SK-N-SH (cell line): Measurements from ENCODE around the gene SPAG6. TPM values are rescaled to one million over a fixed set of nuclear protein-coding genes. Genes with fewer than 3 reads are reported as not detected.
A peak's percentile ranks its signal among the peaks of the same experiment; 100 is the strongest.

Experiments
- CTCF ChIA-PET: fragments of 300-600, 350-600 bp; formaldehyde crosslinking; extraction: SDS; loops from one replicate; lab custom pipeline; 2021; lab: Yijun Ruan, JAX
- POLR2A ChIA-PET: fragments of 350-600 bp; sonication (Branson Sonifier 250); formaldehyde crosslinking; extraction: SDS; loops from one replicate; lab custom pipeline; 2020; ENCODE audit warnings: antibody characterized with exemption, inconsistent platforms; lab: Yijun Ruan, JAX
- DNase-seq: peaks from one replicate; pipeline ENCODE4 v3.0.0; 2012
- H2AFZ ChIP-seq: fragments of 200-600 bp; sonication (generic); 2 replicates; pipeline ENCODE4 v1.8.1; 2016; ENCODE audit warnings: antibody characterized with exemption, mild to moderate bottlenecking, low read depth
- H3F3A ChIP-seq: fragments of 200-600 bp; sonication (generic); replicated peaks from 2 replicates; pipeline ENCODE3; 2016; ENCODE audit warnings: antibody characterized with exemption, mild to moderate bottlenecking; ENCODE audit not compliant: insufficient read depth
- H3K27ac ChIP-seq, 2 experiments: fragments of 200-500 bp in 1 of 2; fragments of 200-600 bp in 1 of 2; sonication (Bioruptor generic) in 1 of 2; sonication (generic), shearing (Covaris generic) in 1 of 2; 2 replicates each; pipeline versions ENCODE4 v1.5.1 to v1.6.1; 2014 to 2016; ENCODE audit warnings: low read depth in 2 of 2, inconsistent platforms in 1 of 2, low read length in 1 of 2, mild to moderate bottlenecking in 1 of 2, mixed read lengths in 1 of 2
- H3K27me3 ChIP-seq: fragments of 200-600 bp; sonication (generic), shearing (Covaris generic); 2 replicates; pipeline ENCODE4 v1.6.1; 2016; ENCODE audit warnings: mixed run types; ENCODE audit not compliant: insufficient read depth
- H3K36me3 ChIP-seq, 2 experiments: fragments of 200-500 bp in 1 of 2; fragments of 200-600 bp in 1 of 2; sonication (Bioruptor generic) in 1 of 2; sonication (generic) in 1 of 2; replicated peaks in 1 of 2; 2 replicates each; pipeline versions ENCODE3 to v1.5.1; 2014 to 2016; ENCODE audit warnings: low read length in 1 of 2, mild to moderate bottlenecking in 1 of 2; ENCODE audit not compliant: insufficient read depth in 2 of 2, control insufficient read depth in 1 of 2
- H3K4me1 ChIP-seq, 2 experiments: fragments of 200-500 bp in 1 of 2; fragments of 200-600 bp in 1 of 2; sonication (Bioruptor generic) in 1 of 2; sonication (generic), shearing (Covaris generic) in 1 of 2; 2 replicates each; pipeline versions ENCODE4 v1.5.1 to v1.6.1; 2014 to 2016; ENCODE audit warnings: low read depth in 1 of 2, low read length in 1 of 2, mixed run types in 1 of 2; ENCODE audit not compliant: insufficient read depth in 2 of 2, control insufficient read depth in 1 of 2
- H3K4me2 ChIP-seq: fragments of 200-600 bp; sonication (generic), shearing (Covaris generic); 2 replicates; pipeline ENCODE4 v1.6.1; 2017; ENCODE audit warnings: mixed run types
- H3K4me3 ChIP-seq, 2 experiments: fragments of 200-500 bp in 1 of 2; fragments of 200-600 bp in 1 of 2; sonication (Bioruptor generic) in 1 of 2; sonication (generic), shearing (Covaris generic) in 1 of 2; 2 replicates each; pipeline versions ENCODE4 v1.5.1 to v1.8.1; 2014 to 2016; ENCODE audit warnings: low read depth in 2 of 2, inconsistent platforms in 1 of 2, low read length in 1 of 2, mild to moderate bottlenecking in 1 of 2, mixed read lengths in 1 of 2, moderate library complexity in 1 of 2
- H3K79me2 ChIP-seq: fragments of 200-600 bp; sonication (generic); 2 replicates; pipeline ENCODE4 v1.8.1; 2017; ENCODE audit warnings: mild to moderate bottlenecking; ENCODE audit not compliant: insufficient read depth
- H3K9ac ChIP-seq: fragments of 200-600 bp; sonication (generic); 2 replicates; pipeline ENCODE4 v1.6.1; 2017; ENCODE audit warnings: mixed run types
- H3K9me2 ChIP-seq: fragments of 200-600 bp; sonication (generic); 2 replicates; pipeline ENCODE4 v1.6.1; 2017; ENCODE audit warnings: mixed run types
- H3K9me3 ChIP-seq: fragments of 200-600 bp; sonication (generic); 2 replicates; pipeline ENCODE4 v1.6.1; 2017; ENCODE audit warnings: mixed run types, mild to moderate bottlenecking, moderate library complexity
- H4K20me1 ChIP-seq: fragments of 200-600 bp; sonication (generic); 2 replicates; pipeline ENCODE4 v1.6.1; 2017; ENCODE audit warnings: mild to moderate bottlenecking, mixed run types; ENCODE audit not compliant: insufficient read depth
- ELF1 ChIP-seq: IDR thresholded peaks from 2 replicates; pipeline ENCODE4 v1.4.0; 2012
- EP300 ChIP-seq, 2 experiments: IDR thresholded peaks; 2 replicates each; pipeline versions ENCODE4 v1.4.0 to v1.6.1; 2012; ENCODE audit warnings: borderline replicate concordance in 1 of 2, low read depth in 1 of 2, low read length in 1 of 2
- FOSL2 ChIP-seq: IDR thresholded peaks from 2 replicates; pipeline ENCODE4 v1.4.0; 2012; ENCODE audit warnings: low read depth, mild to moderate bottlenecking, moderate library complexity, borderline replicate concordance
- IRF3 ChIP-seq: fragments of 150-350 bp; IDR thresholded peaks from 2 replicates; pipeline ENCODE4 v1.6.1; 2016; ENCODE audit warnings: mild to moderate bottlenecking, low read depth, low read length
- JUND ChIP-seq: IDR thresholded peaks from 2 replicates; pipeline ENCODE4 v1.4.0; 2012
- MAX ChIP-seq: IDR thresholded peaks from 2 replicates; pipeline ENCODE4 v1.4.0; 2012; ENCODE audit warnings: low read depth
- MEF2A ChIP-seq: IDR thresholded peaks from 2 replicates; pipeline ENCODE4 v1.4.0; 2012; ENCODE audit warnings: low read depth, borderline replicate concordance
- MXI1 ChIP-seq: IDR thresholded peaks from 2 replicates; pipeline ENCODE4 v1.6.1; 2012; ENCODE audit warnings: mild to moderate bottlenecking, low read depth, low read length, improper control_type of control experiment
- NFIC ChIP-seq: IDR thresholded peaks from 2 replicates; pipeline ENCODE4 v1.4.0; 2012; ENCODE audit warnings: borderline replicate concordance
- NRF1 ChIP-seq: IDR thresholded peaks from 2 replicates; pipeline ENCODE4 v1.6.1; 2012; ENCODE audit warnings: low read depth, mild to moderate bottlenecking, low read length
- RCOR1 ChIP-seq: fragments of 150-350 bp; IDR thresholded peaks from 2 replicates; pipeline ENCODE4 v1.6.1; 2017; ENCODE audit warnings: antibody characterized with exemption, low read length
- REST ChIP-seq: IDR thresholded peaks from 2 replicates; pipeline ENCODE4 v1.6.1; 2012; ENCODE audit warnings: mild to moderate bottlenecking, low read depth, low read length, moderate library complexity
- RXRA ChIP-seq: IDR thresholded peaks from 2 replicates; pipeline ENCODE4 v1.4.0; 2012; ENCODE audit warnings: low read depth, mild to moderate bottlenecking, borderline replicate concordance
- SIN3A ChIP-seq: IDR thresholded peaks from 2 replicates; pipeline ENCODE4 v1.6.1; 2012; ENCODE audit warnings: low read depth, mild to moderate bottlenecking, low read length, moderate library complexity, borderline replicate concordance
- SMC3 ChIP-seq: IDR thresholded peaks from 2 replicates; pipeline ENCODE4 v1.6.1; 2012; ENCODE audit warnings: low read depth, low read length, improper control_type of control experiment
- TAF1 ChIP-seq: IDR thresholded peaks from 2 replicates; pipeline ENCODE4 v1.6.1; 2012; ENCODE audit warnings: low read depth, mild to moderate bottlenecking, low read length, moderate library complexity, borderline replicate concordance
- USF1 ChIP-seq: IDR thresholded peaks from 2 replicates; pipeline ENCODE4 v1.4.0; 2012; ENCODE audit warnings: low read depth, borderline replicate concordance
- YY1 ChIP-seq: IDR thresholded peaks from 2 replicates; pipeline ENCODE4 v1.4.0; 2012; ENCODE audit warnings: low read depth, mild to moderate bottlenecking
- WGBS: methylation state at CpG from one replicate; pipeline ENCODE4 v1.1.6; 2017; ENCODE audit warnings: low lambda C conversion rate; 5-methylcytosine and 5-hydroxymethylcytosine counted together
- polyA plus RNA-seq, 3 experiments: library from polyadenylated mRNA; depleted of rRNA; stranded (reverse); fragments of >200 nt; gene quantifications; 2 replicates each; pipeline ENCODE4 v1.2.3, GENCODE V29; 2012

The SPAG6 gene
- polyA plus RNA-seq, 1 of the 3 experiments (the other 2 are of a cell fraction), result 0.77 TPM

GRCh38 chr10:22317771-22318565 is 27.3 kb upstream of the SPAG6 start (continued):
- TF ChIP-seq REST (no peak), SMC3 (no peak), TAF1 (no peak), NRF1 (no peak)

- WGBS, result 97% methylated on average over 3 of the region's 3 CpGs
- no peak overlapping the region for H3K4me3 ChIP-seq
- H3K9ac ChIP-seq, result no peak overlapping the region
- peaks cover 39% of the 10 kb centered on the region for H3K79me2 ChIP-seq
- H3K9me3 ChIP-seq, result no peaks in the 10 kb centered on the region
- peaks cover 11% of the 10 kb centered on the region for H3K27me3 ChIP-seq
- peaks cover 5 to 8% of the 10 kb centered on the region in 2 experiments for H3K36me3 ChIP-seq
- H4K20me1 ChIP-seq, result peaks cover 13% of the 10 kb centered on the region
- H3K4me1 ChIP-seq, result peaks cover 5 to 14% of the 10 kb centered on the region in 2 experiments; a peak in 3 of 4 replicates
- H3F3A ChIP-seq, result peaks cover 23% of the 10 kb centered on the region
- no peak overlapping the region for H3K4me2 ChIP-seq
- no peak for TF ChIP-seq NFIC
- TF ChIP-seq MAX, result no peak
- no peak for TF ChIP-seq MXI1
- TF ChIP-seq SMC3, result no peak
- no peak for TF ChIP-seq FOSL2
- TF ChIP-seq MEF2A, result no peak
- TF ChIP-seq TAF1, result no peak
- H2AFZ ChIP-seq, result no peak overlapping the region
- CTCF ChIA-PET, result interaction anchor here (1.4 to 1.8 kb wide), 3 partner anchors 19 to 308 kb away, joined by 4 to 7 read pairs (median 5); no protein-coding TSS in a partner anchor
- no peak overlapping the region for H3K27ac ChIP-seq
- no peaks in the 10 kb centered on the region for H3K9me2 ChIP-seq
- DNase-seq, result no peak
- POLR2A ChIA-PET, result no interaction called here
These were observed 26.5 kb upstream of the SPAG6 start for GRCh38 chr10:22318772-22319171.

GRCh38 chr10:22319547-22319979 is 25.7 kb upstream of the SPAG6 start:
- H2AFZ ChIP-seq, result peak overlapping the region; percentile 82; the same call in 1 of the 2 replicates
- H3K27me3 ChIP-seq, result peaks cover 11% of the 10 kb centered on the region
- H3K79me2 ChIP-seq, result peaks cover 47% of the 10 kb centered on the region
- no peaks in the 10 kb centered on the region for H3K9me2 ChIP-seq
- peak overlapping the region; percentile 74 for H3K4me2 ChIP-seq
- peaks cover 7 to 14% of the 10 kb centered on the region in 2 experiments; a peak in 3 of 4 replicates for H3K4me1 ChIP-seq
- H3K36me3 ChIP-seq, result peaks cover 5 to 8% of the 10 kb centered on the region in 2 experiments
- CTCF ChIA-PET, result interaction anchor here (1.3 to 1.8 kb wide), 4 partner anchors 10 to 309 kb away, joined by 3 to 7 read pairs (median 4); no protein-coding TSS in a partner anchor
- peak overlapping the region in 1 of 2 experiments; percentile 60; a peak in 2 of 4 replicates for H3K4me3 ChIP-seq
- DNase-seq, result no peak
- H4K20me1 ChIP-seq, result peaks cover 21% of the 10 kb centered on the region
- H3K27ac ChIP-seq, result no peak overlapping the region
- no peaks in the 10 kb centered on the region for H3K9me3 ChIP-seq
- POLR2A ChIA-PET, result no interaction called here
- 96% methylated on average over 10 of the region's 10 CpGs for WGBS
- H3K9ac ChIP-seq, result no peak overlapping the region
- peaks cover 23% of the 10 kb centered on the region for H3F3A ChIP-seq
- TF ChIP-seq FOSL2, result no peak
- no peak for TF ChIP-seq JUND
- no peak for TF ChIP-seq RCOR1
- TF ChIP-seq NFIC, result no peak
- TF ChIP-seq USF1, result no peak
- no peak for TF ChIP-seq NRF1
- TF ChIP-seq EP300 (IDR thresholded peaks at IDR 0.05; ENCODE audit: borderline replicate concordance in 1 of 2, low read depth in 1 of 2, low read length in 1 of 2), result no peak
- no peak for TF ChIP-seq ELF1
- TF ChIP-seq RXRA, result no peak
- TF ChIP-seq IRF3, result no peak
- no peak for TF ChIP-seq YY1
- no peak for TF ChIP-seq SIN3A
